Stimulated activated CD8-positive, alpha-beta memory T cell treated with anti-CD3 and anti-CD28 coated beads, Interleukin-7, amount 100 ng/mL, for 1 hour (primary cell): ENCODE results near the gene TRRAP.
"Not testable (repeated sequence)": the region's sequence is repeated elsewhere in the genome, so short reads cannot be mapped to it uniquely, and the experiment has no call there.

ENCODE experiments used
- DNase-seq, 2 donors: peaks; one replicate each; pipeline ENCODE4 v3.0.0-alpha.2; 2020; ENCODE audit warnings: low read depth in 2 of 2

The TRRAP gene

GRCh38 chr7:99029466-99030435 lies 151.4 kb downstream of the TRRAP start:
- no peak for DNase-seq

DNA sequence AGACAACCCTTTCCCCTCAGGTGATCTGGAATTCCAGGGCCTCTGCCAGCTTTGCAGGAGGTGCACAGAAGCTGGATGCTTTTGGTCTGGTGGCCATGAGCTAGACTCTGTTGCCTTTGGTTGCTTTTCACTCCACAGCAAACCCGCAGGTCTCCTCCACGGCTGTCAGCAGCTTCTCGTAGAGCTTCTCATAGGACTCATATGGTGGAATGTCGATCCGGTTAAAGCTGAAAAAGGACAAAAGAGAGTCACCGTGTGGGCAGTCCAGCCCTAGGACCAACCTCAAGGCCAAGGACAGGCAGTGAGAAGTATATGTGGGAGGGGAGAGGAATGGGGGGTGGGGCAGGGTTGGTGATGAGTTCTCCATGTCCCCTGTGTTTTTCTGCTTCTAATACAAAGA lies 152.1 kb downstream of the TRRAP start:
- DNase-seq, result no peak

GRCh38 chr7:99030951-99031350 lies 152.6 kb downstream of the TRRAP start:
- DNase-seq, result no peak

- no peak for DNase-seq
Measured at GRCh38 chr7:99031496-99031895, 153.2 kb downstream of the TRRAP start.

DNA sequence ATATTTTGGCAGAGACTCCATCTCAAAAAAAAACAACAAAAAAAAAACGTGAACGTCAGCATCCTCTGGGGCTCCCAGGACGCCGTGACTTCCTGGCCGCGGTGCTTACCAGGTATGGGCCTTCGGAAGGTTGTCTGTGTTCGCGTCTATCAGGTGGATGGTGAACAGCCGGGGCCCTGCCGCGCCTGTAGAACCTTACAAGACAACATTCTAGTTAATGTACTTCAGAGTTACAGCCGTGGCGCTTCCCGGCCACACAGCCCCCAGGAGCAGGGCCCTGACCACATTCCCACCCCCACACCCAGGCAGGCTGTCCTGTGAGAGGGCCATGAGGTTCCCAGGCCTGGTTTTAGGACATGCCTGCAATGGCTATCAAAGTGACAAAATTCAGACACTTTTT lies 154.6 kb downstream of the TRRAP start:
- DNase-seq, result no peak

- DNase-seq, result no peak
Measured at GRCh38 chr7:99033765-99034164, 155.4 kb downstream of the TRRAP start.

DNA sequence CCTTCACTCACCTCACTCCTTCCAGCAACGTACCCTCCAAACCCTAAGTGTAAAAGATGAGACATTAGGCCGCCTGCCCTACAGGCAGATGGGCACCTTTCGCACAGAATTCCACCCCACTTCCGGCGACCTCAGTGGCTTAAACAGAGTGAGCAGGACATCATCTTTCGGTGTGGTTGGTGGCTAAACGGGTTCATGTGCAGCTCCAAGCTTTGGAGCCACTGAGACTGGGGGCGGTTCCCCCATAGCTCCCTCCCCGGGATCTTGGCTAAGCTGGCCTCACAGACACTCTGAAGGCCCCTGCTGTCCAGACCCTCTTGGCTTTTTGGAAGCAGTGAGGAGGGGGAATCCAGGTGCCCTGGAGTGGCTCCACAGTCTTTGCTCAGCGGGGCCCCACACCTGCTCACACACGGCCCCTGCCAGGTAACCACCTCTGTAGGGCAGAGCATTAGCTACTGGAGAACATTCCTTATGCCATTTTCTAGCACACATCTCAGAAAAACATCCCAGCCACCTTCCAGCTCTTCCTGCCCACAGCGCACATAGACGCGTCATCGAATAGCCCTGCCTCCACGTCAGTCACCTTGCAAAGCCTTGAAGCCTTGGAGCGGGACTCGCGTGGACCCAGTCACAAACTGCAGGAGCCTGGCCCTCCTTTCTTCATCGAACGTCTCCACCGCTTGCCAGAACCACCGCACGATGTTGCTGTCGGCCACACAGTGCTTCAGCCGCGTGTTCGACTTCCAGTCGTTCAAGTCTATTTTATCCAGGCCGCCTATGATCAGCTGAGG lies 156.8 kb downstream of the TRRAP start:
- no peak for DNase-seq

DNA sequence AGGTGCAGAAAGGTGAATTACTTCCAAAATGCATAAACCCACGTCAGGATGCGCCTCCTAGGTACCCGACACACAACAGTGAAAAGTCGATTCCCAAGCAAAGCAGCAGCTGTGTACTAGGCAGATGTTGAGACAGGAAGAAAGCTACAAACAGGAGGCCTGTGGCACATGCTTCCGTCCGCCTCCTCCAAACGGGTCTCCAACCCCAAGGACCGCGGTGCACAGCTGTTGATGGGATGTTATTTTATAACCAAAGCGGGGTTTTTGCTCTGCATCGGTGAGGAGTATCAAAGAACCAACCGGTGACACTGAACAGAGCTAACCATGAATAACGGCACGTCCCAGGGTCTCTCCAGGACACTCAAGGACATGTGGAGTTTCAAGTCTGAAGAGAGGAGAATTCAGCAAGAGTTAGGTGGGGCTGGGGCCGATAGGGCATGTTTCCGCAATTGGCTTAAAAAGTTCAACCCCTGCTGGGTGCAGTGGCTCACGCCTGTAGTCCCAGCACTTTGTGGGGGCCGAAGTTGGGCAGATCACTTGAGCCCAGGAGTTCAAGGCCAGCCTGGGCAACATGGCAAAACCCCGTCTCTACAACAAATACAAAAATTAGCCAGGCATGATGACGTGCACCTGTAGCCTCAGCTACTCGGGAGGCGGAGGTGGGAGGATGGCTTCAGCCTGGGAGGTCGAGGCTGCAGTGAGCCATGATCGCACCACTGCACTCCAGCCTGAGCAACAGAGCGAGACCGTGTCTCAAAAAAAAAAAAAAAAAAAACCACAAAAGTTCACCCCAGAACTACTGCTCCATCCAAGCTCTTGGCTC lies 157.6 kb downstream of the TRRAP start:
- DNase-seq, result no peak

DNA sequence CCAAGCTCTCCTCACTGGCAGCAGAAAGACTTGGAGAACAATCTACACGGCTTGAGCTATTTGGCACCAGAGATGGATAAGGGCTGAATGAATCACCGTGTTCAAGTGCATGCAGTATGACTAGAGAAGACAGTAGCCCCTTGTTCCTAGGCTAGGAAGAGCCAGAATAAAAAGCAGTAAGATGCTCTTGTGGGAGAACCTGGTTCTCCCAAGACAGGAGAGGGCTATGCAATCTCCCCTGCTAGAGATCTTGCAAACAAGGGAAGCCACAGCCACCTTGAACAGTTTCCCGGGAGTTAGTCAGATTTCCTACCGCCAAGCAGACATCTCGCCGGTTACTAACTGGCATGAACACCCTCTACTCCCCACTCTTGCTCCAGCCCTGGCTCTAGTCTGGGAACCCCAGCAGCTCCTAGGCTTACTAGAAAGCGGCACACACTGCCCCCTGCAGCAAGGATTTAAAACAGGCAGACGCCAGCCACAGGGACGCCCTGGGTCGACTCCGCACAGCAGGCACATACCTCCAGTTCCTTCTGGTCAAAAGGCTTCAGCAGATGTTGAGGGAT lies 158.3 kb downstream of the TRRAP start:
- no peak for DNase-seq

- DNase-seq, result no peak
Measured at GRCh38 chr7:99037327-99037940, 159.1 kb downstream of the TRRAP start.

DNA sequence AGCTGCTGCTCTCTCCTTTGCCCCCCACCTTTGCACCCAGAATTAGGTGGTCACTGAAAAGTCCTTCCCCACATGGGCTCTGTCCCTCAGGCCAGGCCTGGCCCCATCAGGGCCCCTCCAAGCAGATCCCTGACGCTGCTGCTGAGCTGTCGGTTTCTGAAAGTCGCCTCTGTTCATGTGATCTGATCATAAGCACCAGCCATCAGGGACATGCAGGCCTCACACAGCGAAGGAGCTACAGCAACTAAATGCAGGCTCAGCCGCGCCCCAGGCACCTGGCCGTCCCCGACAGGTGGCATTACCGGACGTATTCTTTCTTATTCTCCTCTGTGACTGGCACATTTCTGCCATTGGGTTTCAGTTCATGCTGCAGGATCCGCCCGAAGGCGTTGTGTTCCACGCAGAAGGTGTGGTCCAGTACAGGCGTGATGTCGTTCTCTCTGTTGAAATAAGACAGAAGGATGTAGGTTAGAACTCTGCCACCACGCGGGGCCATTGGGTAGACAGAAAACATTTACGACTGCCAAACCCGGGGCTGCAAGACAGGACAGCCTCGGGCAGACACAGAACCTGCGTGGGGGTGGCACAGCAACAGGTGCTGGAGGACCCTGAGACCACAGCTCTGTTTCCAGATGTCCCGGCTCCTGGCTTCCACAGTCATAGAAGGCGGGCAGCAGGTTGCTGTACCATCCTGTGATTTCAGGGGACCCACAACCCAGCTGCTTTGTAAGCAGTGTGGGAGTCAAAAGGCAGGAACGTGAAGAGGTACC lies 159.9 kb downstream of the TRRAP start:
- DNase-seq, result no peak

GRCh38 chr7:99039384-99039891 lies 161.1 kb downstream of the TRRAP start:
- no peak for DNase-seq

GRCh38 chr7:99040104-99040958 lies 162.0 kb downstream of the TRRAP start:
- DNase-seq, result peak; percentile 14 to 29

- DNase-seq, result no peak
Measured at GRCh38 chr7:99041526-99041925, 163.2 kb downstream of the TRRAP start.

DNA sequence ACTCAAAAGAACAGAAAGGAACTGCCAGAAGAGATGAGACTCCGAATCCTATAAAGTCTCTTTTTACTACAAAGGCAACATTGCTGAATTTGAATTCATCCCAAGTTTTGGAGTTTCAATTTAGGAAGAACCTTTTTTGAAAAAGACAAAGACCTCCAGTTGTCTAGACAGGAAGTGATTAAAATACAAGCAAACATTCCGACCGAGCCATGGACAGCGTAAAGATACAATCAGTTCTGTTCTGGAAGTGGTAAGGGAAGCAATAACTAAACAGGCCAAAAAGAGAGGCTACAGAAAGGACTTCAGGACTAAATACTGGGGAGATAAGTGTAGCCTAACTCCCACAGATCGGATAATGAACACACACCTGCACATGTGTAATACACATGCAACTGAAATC lies 164.6 kb downstream of the TRRAP start:
- DNase-seq, result no peak

- not testable (repeated sequence) for DNase-seq
Measured at GRCh38 chr7:99044858-99045257, 166.5 kb downstream of the TRRAP start.

DNA sequence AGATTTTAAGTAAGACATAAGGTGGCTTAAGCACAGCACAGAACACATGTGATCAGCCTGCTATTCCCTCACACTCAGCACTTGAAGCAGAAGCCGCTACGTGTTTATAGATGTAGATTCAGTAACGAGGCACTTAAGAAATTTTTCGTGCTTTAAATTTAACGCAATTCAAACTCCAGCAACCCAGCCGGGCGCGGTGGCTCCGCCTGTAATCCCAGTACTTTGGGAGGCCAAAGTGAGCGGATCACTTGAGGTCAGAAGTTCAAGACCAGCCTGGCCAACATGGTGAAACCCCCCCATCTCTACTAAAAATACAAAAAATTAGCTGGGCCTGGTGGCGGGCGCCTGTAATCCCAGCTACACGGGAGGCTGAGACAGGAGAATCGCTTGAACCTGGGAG lies 167.9 kb downstream of the TRRAP start:
- not testable (repeated sequence) for DNase-seq

DNA sequence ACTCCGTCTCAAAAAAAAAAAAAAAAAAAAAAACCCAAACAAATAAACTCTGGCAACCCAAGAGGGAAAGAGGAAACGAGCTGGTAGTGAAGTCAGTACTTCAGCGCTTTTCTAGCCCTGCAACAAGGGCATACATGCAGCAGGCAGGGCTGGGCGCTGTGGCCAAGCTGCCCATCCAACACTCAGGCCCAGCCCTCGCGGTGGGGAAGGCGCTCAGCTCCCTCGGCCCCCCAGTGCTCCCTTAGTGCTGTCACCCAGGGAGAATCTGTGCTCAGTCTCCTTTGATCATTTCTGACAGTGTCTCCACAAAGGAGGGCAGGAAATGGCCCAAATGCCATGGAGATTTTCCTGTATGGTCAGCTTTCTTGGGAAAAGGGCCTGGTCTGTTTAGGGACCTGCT lies 168.4 kb downstream of the TRRAP start:
- DNase-seq, result no peak

GRCh38 chr7:99047526-99048077 lies 169.3 kb downstream of the TRRAP start:
- DNase-seq, result no peak
